H1 (cell line): Measurements from ENCODE around the gene TP73. TPM values are rescaled to one million over a fixed set of nuclear protein-coding genes. Genes with fewer than 3 reads are reported as not detected.

ENCODE experiments used
- CTCF ChIA-PET: fragments of 300-600 bp; sonication (Branson Sonifier 250); formaldehyde crosslinking; loops from one replicate; lab custom pipeline; 2021; ENCODE audit not compliant: partially characterized antibody; lab: Charles Lee
- POLR2A ChIA-PET: fragments of 300-600 bp; sonication (Branson Sonifier 250); formaldehyde crosslinking; loops from one replicate; lab custom pipeline; 2021; ENCODE audit warnings: inconsistent platforms; ENCODE audit not compliant: partially characterized antibody; lab: Charles Lee
- DNase-seq, 2 experiments: peaks; one replicate each; pipeline versions ENCODE4 v3.0.0 to v3.0.0-alpha.2; 2010 to 2022; ENCODE audit warnings: low spot score in 2 of 2, low read depth in 1 of 2, mixed read lengths in 1 of 2
- FAIRE-seq: peaks from 2 replicates; lab custom pipeline; 2011; peaks lifted over from hg19 to GRCh38; lab: Jason Lieb, UNC
- H2AFZ ChIP-seq: 2 replicates; pipeline ENCODE4 v1.8.1; 2012; ENCODE audit warnings: low read length, inconsistent platforms
- H2AK5ac ChIP-seq: 2 replicates; pipeline ENCODE4 v1.6.1; 2013; ENCODE audit warnings: low read depth, low read length
- H2BK120ac ChIP-seq: replicated peaks from 2 replicates; pipeline ENCODE3; 2013; ENCODE audit warnings: low read depth, low read length, inconsistent platforms
- H2BK12ac ChIP-seq: 2 replicates; pipeline ENCODE4 v1.6.1; 2013; ENCODE audit warnings: low read depth, low read length
- H2BK15ac ChIP-seq: 2 replicates; pipeline ENCODE4 v1.6.1; 2013; ENCODE audit warnings: low read length
- H2BK20ac ChIP-seq: 2 replicates; pipeline ENCODE4 v1.6.1; 2013; ENCODE audit warnings: low read length
- H2BK5ac ChIP-seq: 2 replicates; pipeline ENCODE4 v1.6.1; 2013; ENCODE audit warnings: low read depth, low read length
- H3K14ac ChIP-seq: 2 replicates; pipeline ENCODE4 v1.6.1; 2013; ENCODE audit warnings: inconsistent platforms; ENCODE audit not compliant: insufficient read length
- H3K18ac ChIP-seq: 2 replicates; pipeline ENCODE4 v1.6.1; 2013; ENCODE audit warnings: low read length; ENCODE audit errors: extremely low read depth
- H3K23ac ChIP-seq: 2 replicates; pipeline ENCODE4 v1.6.1; 2013; ENCODE audit warnings: inconsistent platforms; ENCODE audit not compliant: insufficient read length
- H3K23me2 ChIP-seq: 2 replicates; pipeline ENCODE4 v1.6.1; 2013; ENCODE audit warnings: low read depth, low read length
- H3K27ac ChIP-seq: 2 replicates; pipeline ENCODE4 v1.6.1; 2011; ENCODE audit warnings: low read depth, low read length, inconsistent platforms
- H3K27me3 ChIP-seq, 4 experiments: replicated peaks in 1 of 4; 1 replicate in 1 of 4; 2 replicates in 3 of 4; pipeline versions ENCODE4 v1.6.1 to v1.8.1; 2011 to 2013; ENCODE audit warnings: low read length in 3 of 4, mild to moderate bottlenecking in 3 of 4, inconsistent platforms in 2 of 4, mixed read lengths in 2 of 4, moderate library complexity in 1 of 4; ENCODE audit not compliant: control insufficient read depth in 3 of 4, insufficient read depth in 3 of 4; ENCODE audit errors: extremely low read depth in 1 of 4
- H3K36me3 ChIP-seq, 4 experiments: 2 replicates each; pipeline versions ENCODE4 v1.6.1 to v1.8.1; 2011 to 2013; ENCODE audit warnings: mild to moderate bottlenecking in 4 of 4, low read length in 3 of 4, moderate library complexity in 2 of 4, control low read depth in 1 of 4, inconsistent platforms in 1 of 4; ENCODE audit not compliant: insufficient read depth in 4 of 4, control insufficient read depth in 2 of 4
- H3K4ac ChIP-seq: replicated peaks from 2 replicates; pipeline ENCODE3; 2013; ENCODE audit warnings: low read length, low read depth, mixed read lengths, inconsistent platforms; ENCODE audit not compliant: insufficient read length
- H3K4me1 ChIP-seq, 4 experiments: replicated peaks in 1 of 4; 1 replicate in 1 of 4; 2 replicates in 3 of 4; pipeline versions ENCODE4 v1.6.1 to v1.8.1; 2011 to 2013; ENCODE audit warnings: low read length in 3 of 4, inconsistent platforms in 2 of 4, mixed read lengths in 1 of 4; ENCODE audit not compliant: insufficient read depth in 4 of 4, control insufficient read depth in 3 of 4
- H3K4me2 ChIP-seq, 2 experiments: 2 replicates each; pipeline versions ENCODE4 v1.6.1 to v1.8.1; 2011 to 2013; ENCODE audit warnings: low read depth in 2 of 2, low read length in 2 of 2, control low read depth in 1 of 2, inconsistent platforms in 1 of 2, mild to moderate bottlenecking in 1 of 2; ENCODE audit not compliant: insufficient read depth in 1 of 2
- H3K4me3 ChIP-seq, 4 experiments: fragments of 200-600, 300-600 bp in 1 of 4; sonication (generic), shearing (Covaris generic), sonication (Bioruptor Twin) in 1 of 4; 2 replicates each; pipeline versions ENCODE4 v1.5.1 to v1.8.1; 2011 to 2016; ENCODE audit warnings: low read length in 4 of 4, low read depth in 3 of 4, control low read depth in 2 of 4, inconsistent platforms in 2 of 4, mild to moderate bottlenecking in 2 of 4, mixed read lengths in 1 of 4, moderate library complexity in 1 of 4; ENCODE audit not compliant: insufficient read depth in 2 of 4; ENCODE audit errors: extremely low read depth in 1 of 4
- H3K56ac ChIP-seq: replicated peaks from 2 replicates; pipeline ENCODE3; 2013; ENCODE audit warnings: low read depth, mild to moderate bottlenecking, mixed read lengths, low read length, inconsistent platforms; ENCODE audit not compliant: insufficient read length
- H3K79me1 ChIP-seq: 2 replicates; pipeline ENCODE4 v1.6.1; 2013; ENCODE audit warnings: low read depth, low read length, control low read depth
- H3K79me2 ChIP-seq, 2 experiments: 2 replicates each; pipeline versions ENCODE4 v1.6.1 to v1.8.1; 2012 to 2013; ENCODE audit warnings: low read length in 2 of 2, mild to moderate bottlenecking in 2 of 2, inconsistent platforms in 1 of 2; ENCODE audit not compliant: insufficient read depth in 2 of 2, control insufficient read depth in 1 of 2
- H3K9ac ChIP-seq, 4 experiments: replicated peaks in 1 of 4; 1 replicate in 1 of 4; 2 replicates in 3 of 4; pipeline versions ENCODE4 v1.6.1 to v1.8.1; 2011 to 2013; ENCODE audit warnings: low read depth in 3 of 4, low read length in 3 of 4, control low read depth in 2 of 4, mild to moderate bottlenecking in 2 of 4, moderate library complexity in 2 of 4, inconsistent platforms in 1 of 4; ENCODE audit errors: extremely low read depth in 1 of 4
- H3K9me3 ChIP-seq, 2 experiments: 2 replicates each; pipeline versions ENCODE4 v1.6.1 to v1.8.1; 2012 to 2013; ENCODE audit warnings: mild to moderate bottlenecking in 2 of 2, moderate library complexity in 2 of 2, control low read depth in 1 of 2, inconsistent platforms in 1 of 2, low read depth in 1 of 2, low read length in 1 of 2, mixed read lengths in 1 of 2; ENCODE audit not compliant: insufficient read depth in 2 of 2
- H4K20me1 ChIP-seq, 2 experiments: replicated peaks in 1 of 2; 2 replicates each; pipeline versions ENCODE3 to v1.8.1; 2011 to 2013; ENCODE audit warnings: inconsistent platforms in 2 of 2, low read length in 2 of 2, mild to moderate bottlenecking in 1 of 2; ENCODE audit not compliant: insufficient read depth in 2 of 2, control insufficient read depth in 1 of 2
- H4K5ac ChIP-seq: 2 replicates; pipeline ENCODE4 v1.6.1; 2013; ENCODE audit warnings: low read length, low read depth, mixed read lengths, inconsistent platforms; ENCODE audit not compliant: insufficient read length
- H4K8ac ChIP-seq: 2 replicates; pipeline ENCODE4 v1.8.0; 2013; ENCODE audit warnings: mild to moderate bottlenecking, moderate library complexity, low read length, inconsistent platforms; ENCODE audit not compliant: insufficient read depth; ENCODE audit errors: extremely low read depth
- H4K91ac ChIP-seq: replicated peaks from 2 replicates; pipeline ENCODE3; 2013; ENCODE audit warnings: low read length, mixed read lengths, inconsistent platforms; ENCODE audit not compliant: insufficient read length
- EP300 ChIP-seq, 2 experiments: IDR thresholded peaks; 1 replicate in 1 of 2; 2 replicates in 1 of 2; pipeline ENCODE4 v1.6.1; 2011 to 2012; ENCODE audit warnings: low read depth in 2 of 2, low read length in 2 of 2, mild to moderate bottlenecking in 2 of 2, borderline replicate concordance in 1 of 2, inconsistent platforms in 1 of 2, moderate library complexity in 1 of 2
- POU5F1 ChIP-seq: IDR thresholded peaks from 2 replicates; pipeline ENCODE4 v1.6.1; 2011; ENCODE audit warnings: low read depth, mild to moderate bottlenecking, low read length, moderate library complexity
- WGBS, 2 experiments: shearing (Covaris generic) in 1 of 2; methylation state at CpG; one replicate each; pipeline versions ENCODE4 v1.1.6 to v1.1.7; 2013 to 2015; ENCODE audit warnings: low lambda C conversion rate in 2 of 2, mixed read lengths in 2 of 2, inconsistent platforms in 1 of 2, low coverage in 1 of 2, missing lambda C conversion rate in 1 of 2; ENCODE audit not compliant: insufficient replicate concordance in 2 of 2, insufficient coverage in 1 of 2, insufficient read length in 1 of 2; ENCODE audit errors: extremely low coverage in 1 of 2, missing lambda C conversion rate in 1 of 2; 5-methylcytosine and 5-hydroxymethylcytosine counted together
- polyA plus RNA-seq, 7 experiments: library from polyadenylated mRNA; depleted of rRNA in 3 of 7; stranded (reverse) in 5 of 7; unstranded in 2 of 7; fragments of >200 nt in 5 of 7; fragments of 200-250 nt in 2 of 7; gene quantifications; 1 replicate in 5 of 7; 2 replicates in 1 of 7; 4 replicates in 1 of 7; pipeline versions ENCODE4 v1.2.1 to v1.2.3, GENCODE V29; 2011 to 2013; ENCODE audit warnings: missing spikeins in 2 of 7, mixed read lengths in 2 of 7
- total RNA-seq: library from RNA; stranded (reverse); fragmentation: NEBNext Ultra II Directional; extraction: Animal tissue kit (Norgen Biotek cat#: 25700); gene quantifications from 2 replicates; pipeline ENCODE4 v1.2.1, GENCODE V29; 2021
- TF ChIP-seq, protein P1 (sequence below): IDR thresholded peaks from 2 replicates; pipeline ENCODE4 v1.6.1; 2011; ENCODE audit warnings: low read length, improper control_type of control experiment

TP73 gene
- total and polyA plus RNA-seq, 2 of the 8 experiments (the other 6 are each of a cell fraction or from before 2014, with no cell fraction given) = 2.6 to 3.1 TPM

DNA sequence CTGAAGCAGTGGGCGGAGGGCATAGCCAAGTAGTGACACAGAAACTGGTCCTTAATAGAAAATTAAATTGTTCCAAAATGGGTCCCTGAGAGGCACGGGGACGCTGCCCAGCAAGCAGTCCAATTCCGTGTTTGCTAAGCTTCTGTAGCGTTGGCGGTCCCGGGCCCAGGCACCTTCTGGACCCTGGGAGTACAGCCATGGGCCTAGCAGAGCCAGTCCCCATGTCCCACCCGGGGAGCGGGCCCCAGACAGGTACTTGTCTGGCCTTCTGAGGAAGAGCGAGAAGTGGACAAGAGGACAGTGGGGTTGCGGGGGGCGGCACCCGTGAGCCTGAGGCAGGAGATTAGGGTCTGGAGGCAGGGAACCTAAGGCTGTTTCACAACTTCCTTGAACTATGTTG is 88.4 kb downstream of the TP73 start:
- Histone ChIP-seq H4K91ac (no peak overlapping the region), H3K9me3 (no peaks in the 10 kb centered on the region), H3K79me2 (peaks cover 0 to 27% of the 10 kb centered on the region in 2 experiments; a peak in 3 of 4 replicates), H2AFZ (no peak overlapping the region), H4K8ac (no peak overlapping the region), H3K9ac (no peak overlapping the region), H2BK5ac (no peak overlapping the region), H3K4me2 (no peak overlapping the region), H3K56ac (no peak overlapping the region), H2BK20ac (no peak overlapping the region), H3K4me1 (peaks cover 0 to 10% (median 7%) of the 10 kb centered on the region in 4 experiments; a peak in 6 of 7 replicates), H3K27ac (no peak overlapping the region), H2AK5ac (no peak overlapping the region), H2BK120ac (no peak overlapping the region)
- TF ChIP-seq, protein P1, sequence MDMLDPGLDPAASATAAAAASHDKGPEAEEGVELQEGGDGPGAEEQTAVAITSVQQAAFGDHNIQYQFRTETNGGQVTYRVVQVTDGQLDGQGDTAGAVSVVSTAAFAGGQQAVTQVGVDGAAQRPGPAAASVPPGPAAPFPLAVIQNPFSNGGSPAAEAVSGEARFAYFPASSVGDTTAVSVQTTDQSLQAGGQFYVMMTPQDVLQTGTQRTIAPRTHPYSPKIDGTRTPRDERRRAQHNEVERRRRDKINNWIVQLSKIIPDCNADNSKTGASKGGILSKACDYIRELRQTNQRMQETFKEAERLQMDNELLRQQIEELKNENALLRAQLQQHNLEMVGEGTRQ = no peak
- TF ChIP-seq EP300 (IDR thresholded peaks at IDR 0.05; ENCODE audit: borderline replicate concordance in 1 of 2, low read depth in 2 of 2, low read length in 2 of 2) (no peak), POU5F1 (no peak)
- TF ChIP-seq, all 59 proteins: peak for 0
- no peak overlapping the region for H3K14ac ChIP-seq
- H4K20me1 ChIP-seq = peaks cover 4 to 42% of the 10 kb centered on the region in 2 experiments
- no peak overlapping the region for H4K5ac ChIP-seq
- peaks cover 15 to 64% (median 50%) of the 10 kb centered on the region in 4 experiments for H3K36me3 ChIP-seq
- no peak overlapping the region for H3K23ac ChIP-seq
- peaks cover 3% of the 10 kb centered on the region; the same call in 1 of the 2 replicates for H3K23me2 ChIP-seq
- no peak for FAIRE-seq
- POLR2A ChIA-PET = interaction anchor here (1.0 kb wide), 1 partner anchor 38 kb away, joined by 3 read pairs; no protein-coding TSS in a partner anchor
- no peaks in the 10 kb centered on the region for H3K27me3 ChIP-seq
- CTCF ChIA-PET = no interaction called here
- peaks cover 18% of the 10 kb centered on the region for H3K79me1 ChIP-seq
- H3K18ac ChIP-seq = no peak overlapping the region
- WGBS, 2 experiments = 88% methylated on average over 11 of the region's 13 CpGs; no CpG with 5 or more reads in 1 of the 2 experiments
- no peak overlapping the region for H2BK15ac ChIP-seq
- no peak overlapping the region for H3K4ac ChIP-seq
- no peak for DNase-seq
- H3K4me3 ChIP-seq = no peak overlapping the region
- H2BK12ac ChIP-seq = no peak overlapping the region
